ENCODE data around the gene UNK.
"Not testable (repeated sequence)": the region's sequence is repeated elsewhere in the genome, so short reads cannot be mapped to it uniquely, and the experiment has no call there.

The UNK gene

GRCh38 chr17:75756451-75757085 lies 28.0 kb upstream of the UNK start:
- Histone ChIP-seq H3K36me3 (ENCODE audit: control insufficient read depth in 1 of 2, insufficient read depth in 2 of 2, low read length in 2 of 2) (peaks cover 7 to 28% of the 10 kb centered on the region in 2 donors), H3K27ac (ENCODE audit: low read length) (no peak overlapping the region), H3K27me3 (ENCODE audit: low read depth, low read length) (no peaks in the 10 kb centered on the region), H3K9me3 (ENCODE audit: control insufficient read depth in 1 of 2, low read length in 2 of 2) (no peaks in the 10 kb centered on the region), H3K4me1 (ENCODE audit: control insufficient read depth in 1 of 2, insufficient read depth in 2 of 2, low read length in 2 of 2) (peaks cover 0 to 12% of the 10 kb centered on the region in 2 donors), H3K4me3 (ENCODE audit: low read depth in 1 of 2, low read length in 2 of 2) (no peak overlapping the region)

- H3K4me3 ChIP-seq (ENCODE audit: low read depth in 1 of 2, low read length in 2 of 2): no peak overlapping the region
- H3K36me3 ChIP-seq (ENCODE audit: control insufficient read depth in 1 of 2, insufficient read depth in 2 of 2, low read length in 2 of 2): peaks cover 9 to 28% of the 10 kb centered on the region in 2 donors
- H3K9me3 ChIP-seq (ENCODE audit: control insufficient read depth in 1 of 2, low read length in 2 of 2): no peaks in the 10 kb centered on the region
- no peaks in the 10 kb centered on the region for H3K27me3 ChIP-seq (ENCODE audit: low read depth, low read length)
- no peak overlapping the region for H3K27ac ChIP-seq (ENCODE audit: low read length)
- H3K4me1 ChIP-seq (ENCODE audit: control insufficient read depth in 1 of 2, insufficient read depth in 2 of 2, low read length in 2 of 2): peaks cover 0 to 12% of the 10 kb centered on the region in 2 donors
Measured at GRCh38 chr17:75757086-75757681, 27.4 kb upstream of the UNK start.

- H3K27ac ChIP-seq (ENCODE audit: low read length): no peak overlapping the region
- H3K36me3 ChIP-seq (ENCODE audit: control insufficient read depth in 1 of 2, insufficient read depth in 2 of 2, low read length in 2 of 2): peaks cover 11 to 35% of the 10 kb centered on the region in 2 donors
- no peaks in the 10 kb centered on the region for H3K9me3 ChIP-seq (ENCODE audit: control insufficient read depth in 1 of 2, low read length in 2 of 2)
- no peaks in the 10 kb centered on the region for H3K27me3 ChIP-seq (ENCODE audit: low read depth, low read length)
- H3K4me3 ChIP-seq (ENCODE audit: low read depth in 1 of 2, low read length in 2 of 2): no peak overlapping the region
- H3K4me1 ChIP-seq (ENCODE audit: control insufficient read depth in 1 of 2, insufficient read depth in 2 of 2, low read length in 2 of 2): peaks cover 0 to 15% of the 10 kb centered on the region in 2 donors
Measured at GRCh38 chr17:75758131-75758905, 26.3 kb upstream of the UNK start.

- Histone ChIP-seq H3K4me3 (ENCODE audit: low read depth in 1 of 2, low read length in 2 of 2) (no peak overlapping the region), H3K27ac (ENCODE audit: low read length) (no peak overlapping the region), H3K36me3 (ENCODE audit: control insufficient read depth in 1 of 2, insufficient read depth in 2 of 2, low read length in 2 of 2) (peaks cover 11 to 36% of the 10 kb centered on the region in 2 donors), H3K9me3 (ENCODE audit: control insufficient read depth in 1 of 2, low read length in 2 of 2) (no peaks in the 10 kb centered on the region), H3K27me3 (ENCODE audit: low read depth, low read length) (no peaks in the 10 kb centered on the region), H3K4me1 (ENCODE audit: control insufficient read depth in 1 of 2, insufficient read depth in 2 of 2, low read length in 2 of 2) (peaks cover 10 to 19% of the 10 kb centered on the region in 2 donors)
Measured at GRCh38 chr17:75759457-75759856, 25.1 kb upstream of the UNK start.

GRCh38 chr17:75759978-75760640 lies 24.5 kb upstream of the UNK start:
- not testable (repeated sequence) for H3K27me3 ChIP-seq (ENCODE audit: low read depth, low read length); H3K9me3 ChIP-seq (ENCODE audit: control insufficient read depth in 1 of 2, low read length in 2 of 2); H3K4me3 ChIP-seq (ENCODE audit: low read depth in 1 of 2, low read length in 2 of 2); H3K27ac ChIP-seq (ENCODE audit: low read length)
- peaks cover 11 to 36% of the 10 kb centered on the region in 2 donors for H3K36me3 ChIP-seq (ENCODE audit: control insufficient read depth in 1 of 2, insufficient read depth in 2 of 2, low read length in 2 of 2)
- peaks cover 10 to 15% of the 10 kb centered on the region in 2 donors for H3K4me1 ChIP-seq (ENCODE audit: control insufficient read depth in 1 of 2, insufficient read depth in 2 of 2, low read length in 2 of 2)

- Histone ChIP-seq H3K27ac (ENCODE audit: low read length) (no peak overlapping the region), H3K4me1 (ENCODE audit: control insufficient read depth in 1 of 2, insufficient read depth in 2 of 2, low read length in 2 of 2) (peaks cover 10 to 15% of the 10 kb centered on the region in 2 donors), H3K9me3 (ENCODE audit: control insufficient read depth in 1 of 2, low read length in 2 of 2) (no peaks in the 10 kb centered on the region), H3K36me3 (ENCODE audit: control insufficient read depth in 1 of 2, insufficient read depth in 2 of 2, low read length in 2 of 2) (peaks cover 6 to 21% of the 10 kb centered on the region in 2 donors), H3K27me3 (ENCODE audit: low read depth, low read length) (no peaks in the 10 kb centered on the region), H3K4me3 (ENCODE audit: low read depth in 1 of 2, low read length in 2 of 2) (no peak overlapping the region)
Measured at GRCh38 chr17:75762513-75763268, 21.9 kb upstream of the UNK start.

- H3K4me3 ChIP-seq (ENCODE audit: low read depth in 1 of 2, low read length in 2 of 2): no peak overlapping the region
- no peaks in the 10 kb centered on the region for H3K9me3 ChIP-seq (ENCODE audit: control insufficient read depth in 1 of 2, low read length in 2 of 2)
- no peaks in the 10 kb centered on the region for H3K27me3 ChIP-seq (ENCODE audit: low read depth, low read length)
- peaks cover 6 to 16% of the 10 kb centered on the region in 2 donors for H3K36me3 ChIP-seq (ENCODE audit: control insufficient read depth in 1 of 2, insufficient read depth in 2 of 2, low read length in 2 of 2)
- peaks cover 10 to 15% of the 10 kb centered on the region in 2 donors for H3K4me1 ChIP-seq (ENCODE audit: control insufficient read depth in 1 of 2, insufficient read depth in 2 of 2, low read length in 2 of 2)
- H3K27ac ChIP-seq (ENCODE audit: low read length): no peak overlapping the region
Measured at GRCh38 chr17:75763269-75763607, 21.4 kb upstream of the UNK start.

GRCh38 chr17:75763613-75764416 lies 20.8 kb upstream of the UNK start:
- no peaks in the 10 kb centered on the region for H3K27me3 ChIP-seq (ENCODE audit: low read depth, low read length)
- H3K36me3 ChIP-seq (ENCODE audit: control insufficient read depth in 1 of 2, insufficient read depth in 2 of 2, low read length in 2 of 2): peaks cover 4 to 10% of the 10 kb centered on the region in 2 donors
- peak overlapping the region; percentile 39 for H3K27ac ChIP-seq (ENCODE audit: low read length)
- H3K4me1 ChIP-seq (ENCODE audit: control insufficient read depth in 1 of 2, insufficient read depth in 2 of 2, low read length in 2 of 2): peaks cover 10 to 15% of the 10 kb centered on the region in 2 donors
- H3K4me3 ChIP-seq (ENCODE audit: low read depth in 1 of 2, low read length in 2 of 2): peak overlapping the region; percentile 64 to 77
- H3K9me3 ChIP-seq (ENCODE audit: control insufficient read depth in 1 of 2, low read length in 2 of 2): no peaks in the 10 kb centered on the region

GRCh38 chr17:75764417-75764710 lies 20.2 kb upstream of the UNK start:
- Histone ChIP-seq H3K27me3 (ENCODE audit: low read depth, low read length) (no peaks in the 10 kb centered on the region), H3K4me1 (ENCODE audit: control insufficient read depth in 1 of 2, insufficient read depth in 2 of 2, low read length in 2 of 2) (peaks cover 10 to 15% of the 10 kb centered on the region in 2 donors)

GRCh38 chr17:75764711-75765421 lies 19.7 kb upstream of the UNK start, which contains the start of gene GALK1:
Gene GALK1, minus strand, starts transcription at chr17:75765192. Its CDS starts 56 bp downstream, at chr17:75765136.
- no peaks in the 10 kb centered on the region for H3K27me3 ChIP-seq (ENCODE audit: low read depth, low read length)
- H3K27ac ChIP-seq (ENCODE audit: low read length): peak within 1 kb of the TSS; percentile 62

More at GRCh38 chr17:75764417-75764710, 20.2 kb upstream of the UNK start:
- Histone ChIP-seq H3K27ac (ENCODE audit: low read length) (peak overlapping the region; percentile 39), H3K36me3 (ENCODE audit: control insufficient read depth in 1 of 2, insufficient read depth in 2 of 2, low read length in 2 of 2) (peaks cover 3 to 8% of the 10 kb centered on the region in 2 donors), H3K9me3 (ENCODE audit: control insufficient read depth in 1 of 2, low read length in 2 of 2) (no peaks in the 10 kb centered on the region), H3K4me3 (ENCODE audit: low read depth in 1 of 2, low read length in 2 of 2) (peak overlapping the region; percentile 64 to 77)

More at GRCh38 chr17:75764711-75765421, 19.7 kb upstream of the UNK start, which contains the start of gene GALK1:
- Histone ChIP-seq H3K36me3 (ENCODE audit: control insufficient read depth in 1 of 2, insufficient read depth in 2 of 2, low read length in 2 of 2) (peaks cover 3 to 8% of the 10 kb centered on the region in 2 donors), H3K4me1 (ENCODE audit: control insufficient read depth in 1 of 2, insufficient read depth in 2 of 2, low read length in 2 of 2) (peaks cover 10 to 15% of the 10 kb centered on the region in 2 donors), H3K9me3 (ENCODE audit: control insufficient read depth in 1 of 2, low read length in 2 of 2) (no peaks in the 10 kb centered on the region), H3K4me3 (ENCODE audit: low read depth in 1 of 2, low read length in 2 of 2) (peak within 1 kb of the TSS; percentile 64 to 77)
